NCI-H1092 treated with DMSO at 0.1 percent for 48 hours (cell line): ENCODE results near the gene IFNK.

Experiments
- DNase-seq: peaks from one replicate; lab custom pipeline; 2025; lab: John Stamatoyannopoulos, UW

IFNK gene

DNA sequence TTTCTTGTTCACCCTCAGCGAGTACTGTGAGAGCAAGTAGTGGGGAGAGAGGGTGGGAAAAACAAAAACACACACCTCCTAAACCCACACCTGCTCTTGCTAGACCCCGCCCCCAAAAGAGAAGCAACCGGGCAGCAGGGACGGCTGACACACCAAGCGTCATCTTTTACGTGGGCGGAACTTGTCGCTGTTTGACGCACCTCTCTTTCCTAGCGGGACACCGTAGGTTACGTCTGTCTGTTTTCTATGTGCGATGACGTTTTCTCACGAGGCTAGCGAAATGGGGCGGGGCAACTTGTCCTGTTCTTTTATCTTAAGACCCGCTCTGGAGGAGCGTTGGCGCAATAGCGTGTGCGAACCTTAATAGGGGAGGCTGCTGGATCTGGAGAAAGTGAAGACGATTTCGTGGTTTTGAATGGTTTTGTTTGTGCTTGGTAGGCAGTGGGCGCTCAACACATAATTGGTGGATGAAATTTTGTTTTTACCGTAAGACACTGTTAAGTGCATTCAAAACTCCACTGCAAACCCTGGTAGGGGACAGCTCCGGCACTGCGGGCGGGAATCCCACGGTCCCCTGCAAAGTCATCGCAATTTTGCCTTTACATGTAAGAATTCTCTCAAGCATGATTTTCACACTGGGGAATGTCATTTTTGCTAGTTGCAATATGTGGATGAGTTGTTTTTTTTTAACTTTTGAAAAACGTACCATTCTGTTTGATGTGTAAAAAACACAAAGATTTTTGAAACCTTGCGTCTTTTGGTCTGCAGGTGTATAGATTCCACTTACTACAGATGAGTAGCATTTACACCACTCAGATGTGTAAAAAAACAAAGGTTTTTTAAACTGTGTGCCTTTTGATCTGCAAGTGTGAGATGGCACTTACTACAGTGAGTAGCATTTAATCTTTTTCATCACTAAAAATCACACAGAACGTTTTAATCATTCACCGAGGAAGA, 49.8 kb downstream of the IFNK start:
- peak; percentile 100 for DNase-seq
